ENCODE results near the gene LPO. TPM values are rescaled to one million over a fixed set of nuclear protein-coding genes. Genes with fewer than 3 reads are reported as not detected.

LPO gene
- total RNA-seq, 2 donors from 2014 or later = not detected

- no peaks in the 10 kb centered on the region for H3K9me3 ChIP-seq
- intact Hi-C loops (cut with DNase I) = no loop called here
- DNase-seq = peak; percentile 67
- peak overlapping the region; percentile 37 for H3K4me3 ChIP-seq
- peak overlapping the region in 1 of 2 donors; percentile 44 for H3K9ac ChIP-seq (ENCODE audit: low read depth in 2 of 2, low read length in 2 of 2)
- no peaks in the 10 kb centered on the region for H3K36me3 ChIP-seq
- H3K4me1 ChIP-seq = peaks cover 7% of the 10 kb centered on the region
- no peaks in the 10 kb centered on the region for H3K27me3 ChIP-seq
- TF ChIP-seq, protein P1, sequence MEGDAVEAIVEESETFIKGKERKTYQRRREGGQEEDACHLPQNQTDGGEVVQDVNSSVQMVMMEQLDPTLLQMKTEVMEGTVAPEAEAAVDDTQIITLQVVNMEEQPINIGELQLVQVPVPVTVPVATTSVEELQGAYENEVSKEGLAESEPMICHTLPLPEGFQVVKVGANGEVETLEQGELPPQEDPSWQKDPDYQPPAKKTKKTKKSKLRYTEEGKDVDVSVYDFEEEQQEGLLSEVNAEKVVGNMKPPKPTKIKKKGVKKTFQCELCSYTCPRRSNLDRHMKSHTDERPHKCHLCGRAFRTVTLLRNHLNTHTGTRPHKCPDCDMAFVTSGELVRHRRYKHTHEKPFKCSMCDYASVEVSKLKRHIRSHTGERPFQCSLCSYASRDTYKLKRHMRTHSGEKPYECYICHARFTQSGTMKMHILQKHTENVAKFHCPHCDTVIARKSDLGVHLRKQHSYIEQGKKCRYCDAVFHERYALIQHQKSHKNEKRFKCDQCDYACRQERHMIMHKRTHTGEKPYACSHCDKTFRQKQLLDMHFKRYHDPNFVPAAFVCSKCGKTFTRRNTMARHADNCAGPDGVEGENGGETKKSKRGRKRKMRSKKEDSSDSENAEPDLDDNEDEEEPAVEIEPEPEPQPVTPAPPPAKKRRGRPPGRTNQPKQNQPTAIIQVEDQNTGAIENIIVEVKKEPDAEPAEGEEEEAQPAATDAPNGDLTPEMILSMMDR (IDR thresholded peaks at IDR 0.05) = peak; percentile 96
- no peak overlapping the region for H3K27ac ChIP-seq
Observed at GRCh38 chr17:58249270-58250133, 11.1 kb downstream of the LPO start.

DNA sequence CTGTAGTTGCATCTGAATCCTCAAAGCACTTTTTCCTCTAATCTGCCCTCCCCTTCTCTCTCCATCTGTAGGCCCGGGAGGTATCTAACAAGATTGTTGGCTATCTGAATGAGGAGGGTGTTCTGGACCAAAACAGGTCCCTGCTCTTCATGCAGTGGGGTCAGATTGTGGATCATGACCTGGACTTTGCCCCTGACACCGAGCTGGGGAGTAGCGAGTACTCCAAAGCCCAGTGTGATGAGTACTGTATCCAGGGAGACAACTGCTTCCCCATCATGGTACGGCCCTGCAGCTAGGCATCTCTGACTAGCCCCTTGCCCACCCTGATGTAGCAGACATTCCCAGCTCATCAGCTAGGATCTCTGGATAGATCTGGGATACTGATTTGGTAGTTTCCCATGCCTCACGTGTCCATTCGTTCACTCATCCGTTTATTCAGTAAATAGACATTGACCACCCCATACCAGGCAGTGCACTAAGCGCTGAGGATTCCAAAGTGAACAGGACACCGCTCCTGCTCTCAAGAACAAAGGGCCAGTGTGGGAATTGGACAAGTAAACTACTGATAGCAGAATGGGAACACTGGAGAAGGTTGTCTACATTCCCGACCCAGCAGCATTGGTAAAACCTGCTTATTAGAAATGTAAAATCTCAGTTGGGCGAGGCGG is 12.1 kb downstream of the LPO start:
- Histone ChIP-seq H3K9ac (ENCODE audit: low read depth in 2 of 2, low read length in 2 of 2) (no peak overlapping the region), H3K27ac (no peak overlapping the region), H3K4me1 (peaks cover 7% of the 10 kb centered on the region), H3K36me3 (no peaks in the 10 kb centered on the region), H3K4me3 (no peak overlapping the region), H3K27me3 (no peaks in the 10 kb centered on the region), H3K9me3 (no peaks in the 10 kb centered on the region)
- intact Hi-C loops (cut with DNase I) = no loop called here
- DNase-seq = no peak
- TF ChIP-seq, protein P1 (IDR thresholded peaks at IDR 0.05) = no peak

- TF ChIP-seq, protein P1 (IDR thresholded peaks at IDR 0.05) = no peak
- intact Hi-C loops (cut with DNase I) = no loop called here
- Histone ChIP-seq H3K27me3 (no peaks in the 10 kb centered on the region), H3K9ac (ENCODE audit: low read depth in 2 of 2, low read length in 2 of 2) (no peak overlapping the region), H3K36me3 (no peaks in the 10 kb centered on the region), H3K4me1 (peaks cover 7% of the 10 kb centered on the region), H3K4me3 (no peak overlapping the region), H3K27ac (no peak overlapping the region), H3K9me3 (no peaks in the 10 kb centered on the region)
- no peak for DNase-seq
Observed at GRCh38 chr17:58252141-58252540, 13.8 kb downstream of the LPO start.

GRCh38 chr17:58253082-58253481 is 14.7 kb downstream of the LPO start:
- no peak for DNase-seq

DNA sequence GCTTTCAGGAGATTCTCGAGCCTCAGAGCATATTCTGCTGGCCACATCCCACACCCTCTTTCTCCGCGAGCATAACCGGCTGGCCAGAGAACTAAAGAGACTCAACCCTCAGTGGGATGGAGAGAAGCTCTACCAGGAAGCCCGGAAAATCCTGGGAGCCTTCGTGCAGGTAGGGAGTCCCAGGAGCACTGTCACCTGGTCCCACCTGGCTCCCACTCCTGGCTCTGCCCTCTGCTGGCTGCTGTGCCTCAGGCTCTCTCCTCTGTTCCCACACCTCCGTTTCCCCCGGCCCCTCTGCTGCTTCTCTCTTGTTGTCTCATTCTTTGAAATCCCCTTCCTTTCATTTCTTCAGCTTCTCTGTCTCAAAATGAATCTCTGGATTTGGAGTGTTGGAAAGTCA is 16.4 kb downstream of the LPO start:
- H3K4me3 ChIP-seq = no peak overlapping the region
- intact Hi-C loops (cut with DNase I) = no loop called here
- H3K9ac ChIP-seq (ENCODE audit: low read depth in 2 of 2, low read length in 2 of 2) = no peak overlapping the region
- no peaks in the 10 kb centered on the region for H3K4me1 ChIP-seq
- H3K36me3 ChIP-seq = no peaks in the 10 kb centered on the region
- TF ChIP-seq, protein P1 (IDR thresholded peaks at IDR 0.05) = no peak
- no peaks in the 10 kb centered on the region for H3K9me3 ChIP-seq
- H3K27me3 ChIP-seq = no peaks in the 10 kb centered on the region
- no peak overlapping the region for H3K27ac ChIP-seq
- DNase-seq = no peak

More at GRCh38 chr17:58253082-58253481, 14.7 kb downstream of the LPO start:
- Histone ChIP-seq H3K27ac (no peak overlapping the region), H3K9me3 (no peaks in the 10 kb centered on the region), H3K27me3 (no peaks in the 10 kb centered on the region), H3K4me3 (no peak overlapping the region), H3K4me1 (peaks cover 7% of the 10 kb centered on the region), H3K36me3 (no peaks in the 10 kb centered on the region), H3K9ac (ENCODE audit: low read depth in 2 of 2, low read length in 2 of 2) (no peak overlapping the region)
- intact Hi-C loops (cut with DNase I) = no loop called here
- TF ChIP-seq, protein P1 (IDR thresholded peaks at IDR 0.05) = no peak

Measured in colonic mucosa (tissue), 4 donors.